Keratinocyte (primary cell): Measurements from ENCODE around the gene CCDC148. TPM values are rescaled to one million over a fixed set of nuclear protein-coding genes. Genes with fewer than 3 reads are reported as not detected.
"Not testable (repeated sequence)": the region's sequence is repeated elsewhere in the genome, so short reads cannot be mapped to it uniquely, and the experiment has no call there.

Source experiments
- DNase-seq: peaks from one replicate; pipeline ENCODE4 v3.0.0-alpha.2; 2011; ENCODE audit warnings: low read depth, missing footprints, low spot score
- FAIRE-seq: peaks from 2 replicates; lab custom pipeline; 2011; peaks lifted over from hg19 to GRCh38; lab: Jason Lieb, UNC
- H2AFZ ChIP-seq: 2 replicates; pipeline ENCODE4 v1.6.0; 2012; ENCODE audit warnings: low read length, control low read depth, inconsistent platforms; ENCODE audit not compliant: control insufficient read depth
- H3K27ac ChIP-seq: 2 replicates; pipeline ENCODE4 v1.5.1; 2011; ENCODE audit warnings: low read length; ENCODE audit not compliant: control insufficient read depth, insufficient read depth
- H3K27me3 ChIP-seq: 3 replicates; pipeline ENCODE4 v1.6.0; 2011; ENCODE audit warnings: low read length; ENCODE audit not compliant: control insufficient read depth, insufficient read depth; ENCODE audit errors: extremely low read depth
- H3K36me3 ChIP-seq, 2 experiments: 2 replicates in 1 of 2; 3 replicates in 1 of 2; pipeline ENCODE4 v1.5.1; 2011; ENCODE audit warnings: low read length in 2 of 2, mild to moderate bottlenecking in 1 of 2; ENCODE audit not compliant: control insufficient read depth in 2 of 2, insufficient read depth in 2 of 2; ENCODE audit errors: extremely low read depth in 1 of 2
- H3K4me1 ChIP-seq: 3 replicates; pipeline ENCODE4 v1.5.1; 2011; ENCODE audit warnings: low read length; ENCODE audit not compliant: control insufficient read depth, insufficient read depth; ENCODE audit errors: extremely low read depth
- H3K4me2 ChIP-seq: 3 replicates; pipeline ENCODE4 v1.6.0; 2011; ENCODE audit warnings: low read depth, low read length; ENCODE audit not compliant: control insufficient read depth, insufficient read depth; ENCODE audit errors: extremely low read depth
- H3K4me3 ChIP-seq, 3 experiments: fragments of 200-600 bp in 1 of 3; sonication (generic) in 1 of 3; 2 replicates in 2 of 3; 3 replicates in 1 of 3; pipeline ENCODE4 v1.5.1; 2011 to 2016; ENCODE audit warnings: low read length in 3 of 3, mild to moderate bottlenecking in 3 of 3, control low read depth in 2 of 3, inconsistent platforms in 1 of 3, low read depth in 1 of 3, mixed read lengths in 1 of 3, mixed run types in 1 of 3, moderate library complexity in 1 of 3; ENCODE audit not compliant: control insufficient read depth in 2 of 3, insufficient read depth in 2 of 3; ENCODE audit errors: extremely low read depth in 1 of 3
- H3K79me2 ChIP-seq: 2 replicates; pipeline ENCODE4 v1.6.0; 2012; ENCODE audit warnings: low read length; ENCODE audit not compliant: control insufficient read depth, insufficient read depth
- H3K9ac ChIP-seq: 3 replicates; pipeline ENCODE4 v1.6.0; 2011; ENCODE audit warnings: low read length; ENCODE audit not compliant: control insufficient read depth, insufficient read depth; ENCODE audit errors: extremely low read depth
- H3K9me1 ChIP-seq: 3 replicates; pipeline ENCODE4 v1.6.0; 2011; ENCODE audit warnings: low read length; ENCODE audit not compliant: control insufficient read depth, insufficient read depth; ENCODE audit errors: extremely low read depth
- H3K9me3 ChIP-seq: 2 replicates; pipeline ENCODE4 v1.5.1; 2012; ENCODE audit warnings: low read depth, low read length; ENCODE audit not compliant: control insufficient read depth
- H4K20me1 ChIP-seq: 3 replicates; pipeline ENCODE4 v1.6.0; 2011; ENCODE audit warnings: low read length; ENCODE audit not compliant: control insufficient read depth, insufficient read depth; ENCODE audit errors: extremely low read depth
- CTCF ChIP-seq, 3 experiments: IDR thresholded peaks in 1 of 3; conservative IDR thresholded peaks in 1 of 3; optimal IDR thresholded peaks in 1 of 3; 2 replicates in 2 of 3; 3 replicates in 1 of 3; pipeline versions ENCODE3 to v1.5.1; 2011; ENCODE audit warnings: low read length in 3 of 3, mild to moderate bottlenecking in 3 of 3, moderate library complexity in 2 of 3, control low read depth in 1 of 3, inconsistent platforms in 1 of 3; ENCODE audit not compliant: insufficient read depth in 2 of 3; ENCODE audit errors: extremely low read depth in 1 of 3
- EZH2 ChIP-seq: IDR thresholded peaks from one replicate; pipeline ENCODE4 v1.6.1; 2012; ENCODE audit warnings: inconsistent platforms, mild to moderate bottlenecking, low read length, moderate library complexity
- dilution Hi-C: fragments of 300-500 bp; cut with MboI; formaldehyde crosslinking; loops from one replicate; pipeline ENCODE4 v1.7.0; 2020; ENCODE audit warnings: low sequenced_read_pairs; ENCODE audit not compliant: extremely low pct_ligation_motif_present
- polyA plus RNA-seq, 5 experiments: library from polyadenylated mRNA; depleted of rRNA in 3 of 5; stranded (reverse) in 3 of 5; stranded (forward) in 1 of 5; unstranded in 1 of 5; fragments of >200 nt; gene quantifications; 1 replicate in 1 of 5; 2 replicates in 3 of 5; 3 replicates in 1 of 5; pipeline versions ENCODE4 v1.2.1 to v1.2.3, GENCODE V29; 2011 to 2012; ENCODE audit warnings: missing spikeins in 2 of 5, low read depth in 1 of 5, low replicate concordance in 1 of 5

Gene CCDC148
- polyA plus RNA-seq, 1 donor (not counting 4 experiments of a cell fraction or from before 2014, with no cell fraction given): 0.39 TPM

GRCh38 chr2:158473719-158474392 lies 17.3 kb upstream of the CCDC148 start:
- DNase-seq: no peak
- TF ChIP-seq CTCF (optimal IDR thresholded peaks at IDR 0.05 in 1 of 3, IDR thresholded peaks at IDR 0.05 in 1 of 3, conservative IDR thresholded peaks at IDR 0.05 in 1 of 3; ENCODE audit: extremely low read depth in 1 of 3, insufficient read depth in 2 of 3, low read length in 3 of 3) (no peak), EZH2 (no peak)
- Histone ChIP-seq H3K27ac (no peak overlapping the region), H3K79me2 (peaks cover 14% of the 10 kb centered on the region), H3K9me3 (no peaks in the 10 kb centered on the region), H3K9ac (no peak overlapping the region), H3K4me2 (no peak overlapping the region), H4K20me1 (no peaks in the 10 kb centered on the region), H3K36me3 (peaks cover 0 to 4% of the 10 kb centered on the region in 2 experiments), H3K9me1 (peaks cover 2% of the 10 kb centered on the region), H2AFZ (no peak overlapping the region), H3K27me3 (no peaks in the 10 kb centered on the region), H3K4me3 (no peak overlapping the region), H3K4me1 (peaks cover 10% of the 10 kb centered on the region)
- dilution Hi-C loops: no loop called here
- no peak for FAIRE-seq

- DNase-seq, FAIRE-seq, dilution Hi-C loops, H3K27me3 ChIP-seq, H2AFZ ChIP-seq, H3K4me3 ChIP-seq, H3K4me2 ChIP-seq, H3K9ac ChIP-seq, H3K27ac ChIP-seq, H4K20me1 ChIP-seq, H3K36me3 ChIP-seq, H3K9me3 ChIP-seq, H3K9me1 ChIP-seq: not testable (repeated sequence)
- Histone ChIP-seq H3K4me1 (peaks cover 10% of the 10 kb centered on the region), H3K79me2 (peaks cover 15% of the 10 kb centered on the region)
Observed at GRCh38 chr2:158473300-158473699, 16.7 kb upstream of the CCDC148 start.

- H3K79me2 ChIP-seq: peaks cover 16% of the 10 kb centered on the region
- H3K9me1 ChIP-seq, H3K4me1 ChIP-seq, FAIRE-seq, H3K36me3 ChIP-seq, H3K4me3 ChIP-seq, H3K4me2 ChIP-seq, dilution Hi-C loops, H3K9ac ChIP-seq, H3K27me3 ChIP-seq, H4K20me1 ChIP-seq, H3K9me3 ChIP-seq, H2AFZ ChIP-seq, DNase-seq, H3K27ac ChIP-seq: not testable (repeated sequence)
Observed at GRCh38 chr2:158472829-158473228, 16.3 kb upstream of the CCDC148 start.
